ENCODE results near the gene SUGCT.
"Not testable (repeated sequence)": the region's sequence is repeated elsewhere in the genome, so short reads cannot be mapped to it uniquely, and the experiment has no call there.

The SUGCT gene

DNA sequence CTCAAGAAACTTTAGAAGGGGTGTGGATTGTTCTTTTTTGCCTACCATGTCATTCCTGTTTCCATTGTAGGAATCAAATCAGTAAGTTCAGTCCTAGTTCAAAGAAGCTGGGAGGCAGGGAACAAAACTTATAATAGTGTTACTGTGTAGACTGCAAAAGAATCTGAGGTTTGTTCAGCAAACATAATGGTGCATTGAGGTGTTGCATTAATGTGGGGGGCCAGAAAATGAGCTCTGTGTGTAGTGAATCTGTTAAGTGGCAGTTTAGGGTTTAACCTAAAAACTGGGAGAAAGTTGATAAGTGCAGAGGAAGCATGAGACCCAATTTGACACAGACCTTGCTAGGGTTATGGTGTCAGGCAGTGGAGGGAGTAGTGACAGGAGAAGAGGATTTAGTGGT, 197.7 kb downstream of the SUGCT start:
- no peak for DNase-seq

DNA sequence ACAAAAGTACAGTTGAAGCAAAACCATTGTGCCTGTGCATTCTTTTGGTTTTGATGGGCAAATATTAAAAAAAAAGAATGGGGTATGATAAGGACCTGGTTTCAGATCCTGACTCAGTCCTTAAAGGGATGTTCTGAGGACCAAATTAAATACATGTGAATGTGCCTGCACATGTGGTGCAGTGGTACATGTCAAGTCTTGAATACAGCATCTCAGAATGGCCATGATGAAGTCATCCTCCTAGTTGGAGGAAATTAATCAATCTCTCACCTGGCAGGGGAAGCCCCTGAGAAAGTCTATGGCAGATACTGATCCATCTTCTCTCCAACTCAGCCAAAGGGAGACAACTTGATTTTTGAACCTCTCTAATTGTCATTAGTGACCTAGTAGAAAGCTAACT, 207.0 kb downstream of the SUGCT start:
- no peak for DNase-seq

DNA sequence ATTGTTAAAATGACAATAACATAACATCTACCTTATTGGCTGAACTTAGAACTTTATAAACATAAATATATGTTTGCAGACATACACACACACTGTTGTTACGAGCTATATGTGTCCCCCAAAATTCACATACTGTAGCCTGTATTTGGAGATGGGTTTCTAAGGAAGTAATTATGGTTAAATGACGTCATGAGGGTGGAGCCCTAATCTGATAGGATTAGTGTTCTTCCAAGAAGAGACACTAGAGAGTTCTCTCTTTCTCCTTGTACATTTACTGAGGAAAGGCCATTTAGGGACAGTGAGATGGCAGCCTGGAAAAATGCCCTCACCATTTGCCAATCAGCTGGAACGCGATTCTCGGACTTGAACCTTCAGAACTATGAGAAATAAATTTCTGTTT, 211.7 kb downstream of the SUGCT start:
- DNase-seq, result no peak

DNA sequence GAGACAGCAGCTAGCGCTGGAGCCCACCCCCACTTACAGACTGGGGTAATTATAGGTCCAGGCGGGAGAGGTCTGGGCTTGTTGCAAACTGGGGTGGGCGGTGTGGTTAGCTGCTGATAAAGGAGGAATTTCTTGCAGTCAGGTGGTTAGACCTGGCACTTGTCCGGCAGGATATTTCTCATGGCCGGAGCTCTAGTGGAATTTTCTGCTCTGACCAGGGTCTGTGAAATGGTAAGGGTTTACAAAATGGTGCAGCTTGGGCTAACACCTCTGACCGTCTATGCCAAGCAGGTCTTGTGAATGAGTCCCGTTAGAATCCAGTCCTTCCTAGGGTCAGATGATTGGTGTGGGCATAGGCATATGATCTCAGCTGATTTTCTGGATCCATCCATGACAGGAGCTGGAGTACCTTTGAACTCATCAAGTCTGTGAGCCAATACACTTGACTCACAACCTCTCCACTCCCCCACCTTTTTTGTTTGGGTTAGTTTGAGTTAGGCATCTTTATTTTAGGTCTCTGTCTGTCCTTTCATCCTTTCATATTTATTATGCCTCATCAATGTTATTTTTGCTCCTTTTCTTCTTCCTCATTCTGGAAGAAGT, 213.4 kb downstream of the SUGCT start:
- DNase-seq, result no peak

DNA sequence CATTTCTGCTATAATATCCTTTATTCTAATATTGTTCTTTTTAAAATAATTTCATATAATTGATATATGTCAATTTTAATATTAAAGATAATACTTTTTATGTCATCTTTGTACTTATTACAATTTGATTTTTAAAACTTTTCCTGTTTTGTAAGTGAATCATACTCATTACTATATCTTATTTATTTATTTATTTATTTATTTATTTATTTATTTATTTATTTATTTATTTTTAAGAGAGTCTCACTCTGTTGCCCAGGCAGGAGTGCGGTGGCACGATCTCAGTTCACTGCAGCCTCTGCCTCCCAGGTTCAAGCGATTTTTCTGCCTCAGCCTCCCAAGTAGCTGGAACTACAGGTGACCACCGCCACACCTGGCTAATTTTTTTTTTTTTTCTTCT, 215.3 kb downstream of the SUGCT start:
- no peak for DNase-seq

DNA sequence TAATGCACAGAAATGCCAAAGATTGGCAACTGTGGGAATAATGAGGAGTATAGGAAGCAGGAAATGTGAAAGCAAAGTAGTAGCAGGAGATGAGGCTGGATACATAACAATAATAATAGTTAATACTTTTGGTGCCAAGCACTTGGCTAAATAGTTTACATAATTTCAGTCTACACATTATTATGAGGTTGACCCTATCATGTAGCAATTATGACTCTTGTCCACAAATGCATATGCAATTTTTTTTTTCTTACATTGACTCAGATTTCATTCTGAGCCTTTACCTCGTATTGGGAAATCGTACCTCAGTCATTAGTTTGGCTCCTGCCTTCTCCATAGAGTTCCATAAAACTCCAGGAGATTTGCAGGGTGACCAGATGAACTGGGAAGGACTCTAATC, 219.9 kb downstream of the SUGCT start:
- DNase-seq, result no peak

DNA sequence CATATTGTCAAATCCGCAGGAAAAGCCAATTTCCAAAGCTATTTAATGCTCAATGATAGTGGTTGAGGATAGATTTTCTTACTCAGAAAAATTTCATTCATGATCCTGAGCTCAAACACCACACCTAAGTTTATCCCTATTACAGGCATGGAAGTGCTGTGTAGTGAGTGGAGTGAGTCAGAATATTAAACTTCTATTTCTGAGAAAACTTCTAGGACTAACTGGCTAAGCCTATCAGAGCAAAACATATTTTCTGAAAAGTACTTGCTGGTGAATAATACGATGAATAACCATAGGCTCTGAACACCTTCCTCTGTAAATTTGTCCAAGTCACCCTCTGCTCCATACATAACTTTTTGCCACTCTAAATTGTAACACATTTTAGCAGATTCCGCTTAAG, 221.5 kb downstream of the SUGCT start:
- DNase-seq, result no peak

DNA sequence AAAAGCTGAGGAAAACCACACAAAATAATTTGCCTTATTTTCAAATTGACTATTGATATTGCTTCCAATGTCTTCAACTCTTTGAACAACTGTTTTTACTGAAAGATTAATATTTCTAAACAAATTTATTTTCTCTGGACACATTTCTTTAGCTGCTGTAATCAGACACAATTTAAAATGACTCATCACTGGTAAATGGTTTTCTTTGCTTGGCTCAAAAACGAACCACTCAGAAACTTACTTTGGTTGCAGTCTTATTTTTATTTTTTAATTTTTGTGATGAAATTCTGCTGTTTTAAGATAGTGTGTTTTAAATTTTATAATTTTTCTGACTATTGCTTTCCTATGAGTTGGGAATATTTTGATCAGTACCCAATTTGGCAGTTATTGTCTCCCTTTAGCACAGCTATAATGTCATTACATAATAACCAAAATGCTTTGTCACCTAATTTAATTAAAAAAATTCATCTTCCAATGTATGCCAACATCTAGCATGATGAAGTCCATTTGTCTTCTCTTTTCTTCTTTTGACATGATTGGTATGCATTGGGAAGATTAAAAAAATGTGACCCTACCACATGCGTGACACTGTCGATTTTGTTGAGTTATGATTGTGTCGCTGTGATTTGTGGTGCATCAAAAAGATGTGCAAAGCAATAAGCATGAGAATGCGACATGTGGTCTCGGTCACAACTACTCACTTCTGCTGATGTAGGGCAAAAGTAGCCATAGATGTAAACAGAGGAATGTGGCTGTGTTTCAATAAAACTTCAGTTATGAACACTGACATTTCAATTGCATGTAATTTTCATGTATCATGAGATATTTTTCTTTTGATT, 222.3 kb downstream of the SUGCT start:
- no peak for DNase-seq

DNA sequence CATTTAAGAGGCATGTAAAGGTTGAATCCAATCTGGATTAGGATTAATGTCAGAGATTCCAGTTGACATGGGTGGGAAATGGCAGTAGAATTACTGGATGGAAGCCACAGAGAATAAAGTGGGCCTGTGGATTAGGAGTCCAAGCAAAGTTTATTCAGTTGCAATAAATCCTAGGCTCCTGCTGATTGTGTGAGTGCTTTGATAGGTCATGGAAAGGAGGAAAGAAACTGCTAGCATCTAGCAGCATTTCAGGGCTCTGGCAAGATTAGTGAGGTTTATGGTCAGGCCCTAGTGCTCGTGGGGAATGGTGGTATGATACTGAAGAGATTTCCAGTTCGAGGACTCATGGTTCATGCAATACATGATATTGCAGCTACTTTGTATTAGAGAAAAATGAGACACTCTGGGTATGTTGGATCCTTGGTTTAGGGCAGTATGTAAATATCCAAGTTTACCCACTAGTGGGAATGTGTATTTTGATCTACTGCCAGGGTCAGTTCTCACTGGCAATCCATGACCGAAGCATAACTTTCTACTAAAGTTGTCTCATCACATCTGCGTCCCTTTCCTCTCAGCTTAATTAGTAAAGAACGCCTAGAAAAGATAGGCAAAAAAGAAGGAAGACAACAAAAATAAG, 235.0 kb downstream of the SUGCT start:
- no peak for DNase-seq

DNA sequence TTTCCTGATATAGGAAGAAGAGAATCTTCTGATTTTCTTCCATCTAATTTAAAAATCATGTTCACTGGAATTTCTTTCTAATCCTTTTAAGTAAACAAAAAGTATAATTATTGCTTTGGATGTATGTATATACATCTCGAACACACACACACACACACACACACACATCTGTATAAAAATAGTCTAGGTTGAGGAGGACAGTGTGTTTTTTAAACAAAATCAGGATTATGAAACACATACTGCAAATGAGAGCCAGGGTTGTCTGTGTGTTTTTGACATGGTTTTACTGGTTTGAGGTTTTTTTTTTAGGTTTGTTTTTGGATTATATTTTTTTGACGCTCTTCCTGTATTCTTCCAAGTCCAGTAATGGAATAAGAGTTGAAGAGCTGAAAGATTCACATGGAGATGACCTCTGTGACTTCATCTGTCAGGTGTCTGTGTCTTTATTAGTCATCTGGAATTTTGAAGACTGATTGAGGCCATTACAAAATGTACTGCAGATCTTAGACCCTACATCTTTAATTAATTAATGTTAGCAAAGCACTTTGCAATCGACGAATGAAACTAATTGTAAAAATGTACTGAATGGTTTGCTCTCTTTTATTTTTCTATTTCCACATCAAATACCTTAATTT, 237.1 kb downstream of the SUGCT start:
- DNase-seq, result no peak

DNA sequence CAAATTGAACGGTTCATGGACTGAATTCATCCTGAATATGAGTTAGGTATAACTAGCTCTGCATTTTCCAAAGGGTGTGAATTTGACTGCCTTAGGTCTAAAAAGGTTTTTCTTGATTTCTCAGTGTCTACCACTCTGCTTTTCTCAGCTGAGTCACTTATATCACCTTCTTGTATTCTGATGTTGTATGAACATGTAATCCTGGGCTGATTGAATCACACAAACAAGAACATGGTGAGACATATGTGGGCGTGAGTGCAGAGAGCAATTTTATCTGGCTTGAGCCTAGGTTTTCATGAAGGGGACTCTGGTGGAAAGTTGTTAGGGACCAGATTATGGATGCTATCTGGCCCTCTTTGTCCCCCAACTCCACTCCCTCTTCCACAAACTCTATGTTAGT, 239.8 kb downstream of the SUGCT start:
- DNase-seq, result no peak

DNA sequence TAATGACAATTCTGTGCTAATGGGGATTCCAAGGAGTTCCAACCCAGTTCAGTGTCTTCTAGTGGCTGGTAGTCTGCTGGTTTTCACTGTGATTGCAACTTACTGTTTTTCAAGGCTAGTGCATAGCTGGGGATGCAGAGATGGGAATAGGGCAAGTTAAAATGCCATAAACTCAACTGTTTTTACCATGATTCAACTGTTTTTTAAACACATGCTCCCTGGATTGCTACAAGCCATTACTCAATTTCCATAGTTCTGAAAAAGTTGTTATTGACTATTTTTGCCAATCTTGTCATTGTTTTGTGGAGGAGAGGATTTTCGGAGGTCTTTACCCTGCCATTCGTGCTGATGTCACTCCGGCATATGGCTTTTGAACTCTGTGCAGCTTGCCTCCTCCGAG, 245.3 kb downstream of the SUGCT start:
- DNase-seq, result no peak

DNA sequence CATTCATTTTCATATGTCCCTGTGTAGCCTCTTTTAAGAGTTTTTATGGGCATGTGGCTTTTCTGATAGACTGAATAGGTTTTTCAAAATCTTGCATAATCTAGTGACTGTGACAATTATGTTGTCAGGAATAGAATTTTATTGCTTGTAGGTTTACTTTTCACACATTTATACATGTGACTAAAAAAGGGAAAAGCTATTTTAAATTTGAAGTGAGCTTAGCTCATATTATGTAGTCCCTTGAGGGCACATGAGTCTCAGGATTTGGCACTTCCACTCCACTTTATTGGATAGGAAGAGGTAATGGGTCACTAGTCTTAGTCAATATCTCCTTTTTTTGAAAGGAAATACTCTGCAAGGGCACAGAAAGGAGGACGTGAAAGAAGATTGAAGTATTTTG, 247.3 kb downstream of the SUGCT start:
- no peak for DNase-seq

DNA sequence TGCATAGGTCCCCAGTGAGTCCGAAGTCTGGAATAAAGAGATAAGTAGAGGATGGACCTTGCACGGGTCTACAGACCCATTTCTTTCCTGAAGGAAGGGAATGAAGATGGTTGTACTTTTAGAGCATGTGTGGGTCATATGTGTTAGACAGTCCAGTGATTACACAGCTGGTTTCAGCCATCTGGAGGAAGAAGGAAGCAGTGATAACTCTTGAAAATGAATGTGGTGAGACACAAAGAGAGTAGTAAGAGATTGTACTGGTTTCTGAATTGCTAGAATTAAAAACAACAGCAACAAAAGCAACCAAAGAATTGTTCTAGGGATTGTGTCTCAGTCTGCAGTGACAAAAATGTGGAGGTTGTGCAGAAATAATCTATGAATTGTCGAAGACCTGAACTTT, 258.9 kb downstream of the SUGCT start:
- DNase-seq, result no peak

DNA sequence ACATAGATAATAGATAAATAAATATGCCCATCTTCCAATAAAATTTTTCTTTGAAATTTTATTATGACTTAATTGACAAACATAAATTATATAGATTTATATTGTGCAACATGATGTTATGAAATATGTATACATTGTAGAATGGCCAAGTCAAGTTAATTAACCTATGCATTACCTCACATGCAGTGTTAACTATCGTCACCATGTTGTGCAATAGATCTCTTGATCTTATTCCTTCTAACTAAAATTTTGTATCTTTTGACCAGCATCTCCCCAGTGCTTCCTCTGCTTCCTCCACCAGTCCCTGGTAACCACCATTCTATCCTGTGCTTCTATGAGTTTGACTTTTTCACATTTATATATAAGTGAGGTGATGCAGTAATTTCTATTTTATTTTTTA, 259.6 kb downstream of the SUGCT start:
- no peak for DNase-seq

DNA sequence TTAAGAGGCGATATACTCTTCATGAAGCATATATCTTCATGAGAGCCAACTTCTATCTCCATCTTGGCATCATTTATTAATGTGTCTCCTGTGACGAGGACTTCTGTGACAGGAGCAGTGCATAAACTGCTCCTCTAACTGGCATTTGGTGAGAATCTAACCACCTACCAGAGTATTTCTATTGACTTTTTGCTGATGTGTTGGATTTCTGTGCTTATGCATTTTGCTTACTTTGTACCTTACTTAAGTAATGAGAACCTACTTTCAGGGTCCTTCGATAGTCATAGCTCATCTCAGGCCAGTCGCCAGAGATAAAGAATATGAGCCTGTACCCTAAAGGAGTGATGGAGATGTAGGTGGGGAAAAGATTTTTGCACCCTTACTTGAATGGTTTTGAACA, 265.7 kb downstream of the SUGCT start:
- no peak for DNase-seq

DNA sequence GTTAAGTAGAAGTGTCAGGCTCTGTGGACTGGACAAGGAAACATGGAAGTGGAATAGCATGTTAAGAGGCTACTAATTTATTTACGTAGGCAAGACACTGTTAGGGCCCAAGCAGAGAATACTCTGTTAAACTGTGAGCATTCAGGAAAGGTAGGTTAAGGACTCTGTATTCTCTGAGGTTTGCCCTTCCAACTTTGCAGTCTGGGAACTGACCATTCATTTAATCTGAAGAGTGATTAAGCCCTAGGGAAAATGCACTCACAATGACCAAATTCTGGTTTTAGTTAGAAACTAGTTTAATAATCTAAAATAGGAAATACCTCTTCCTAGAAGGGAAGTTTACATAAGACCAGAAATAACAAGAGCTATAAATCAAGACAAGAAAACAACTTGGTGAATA, 266.6 kb downstream of the SUGCT start:
- no peak for DNase-seq

DNA sequence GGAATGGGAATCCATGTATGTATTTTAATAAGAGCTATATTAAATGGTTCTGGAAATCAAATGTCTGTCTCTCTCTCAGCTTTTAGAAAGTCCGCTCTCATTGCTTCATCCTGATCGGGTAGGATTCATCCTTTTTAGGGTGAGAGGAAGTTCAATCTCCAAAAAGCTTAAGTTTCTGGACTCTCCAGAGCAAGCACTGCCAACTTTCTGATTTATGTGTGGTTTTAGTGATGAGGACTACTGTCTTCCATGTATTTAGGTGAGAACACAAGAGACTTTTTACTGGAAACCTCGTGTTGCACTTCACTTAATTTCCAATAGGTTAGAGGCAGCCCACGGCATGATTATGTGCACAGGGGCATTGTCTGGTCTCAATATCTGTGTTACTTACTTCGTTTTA, 267.9 kb downstream of the SUGCT start:
- no peak for DNase-seq

DNA sequence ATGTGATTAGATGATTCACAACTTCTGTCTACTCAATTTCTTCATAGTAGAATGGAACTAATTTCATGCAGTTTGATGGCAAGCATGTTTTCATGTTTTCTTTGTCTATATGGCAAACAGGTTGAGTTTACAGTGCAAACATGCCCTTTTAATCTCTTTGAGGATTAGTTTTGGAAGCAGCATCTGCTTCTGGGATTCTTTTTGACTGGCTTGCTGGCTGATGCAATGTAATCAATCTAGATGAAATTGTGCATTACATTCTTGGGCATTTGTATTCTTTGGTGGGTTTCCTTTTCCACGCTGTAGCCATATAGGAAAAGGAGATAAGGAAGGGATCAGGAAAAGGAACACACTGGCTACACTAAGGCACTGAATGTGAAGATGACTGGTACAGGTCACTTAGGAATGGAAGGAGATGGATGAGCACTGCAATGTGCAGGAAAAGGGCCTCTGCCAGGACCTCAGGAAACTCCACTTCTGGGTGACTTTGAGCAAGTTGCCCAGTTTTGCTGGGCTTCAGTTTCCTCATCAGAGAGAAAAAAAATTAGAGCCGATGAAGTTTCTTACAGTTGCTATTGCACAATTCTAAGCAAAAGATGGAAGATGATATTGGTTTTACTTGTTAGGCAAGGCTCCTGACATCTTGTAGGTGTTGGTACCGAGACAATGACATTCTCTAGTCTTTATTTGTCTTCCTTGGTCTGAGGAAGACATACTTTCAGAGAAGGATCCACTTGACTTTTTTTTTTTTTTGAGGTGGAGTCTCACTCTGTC, 269.1 kb downstream of the SUGCT start:
- DNase-seq, result no peak

DNA sequence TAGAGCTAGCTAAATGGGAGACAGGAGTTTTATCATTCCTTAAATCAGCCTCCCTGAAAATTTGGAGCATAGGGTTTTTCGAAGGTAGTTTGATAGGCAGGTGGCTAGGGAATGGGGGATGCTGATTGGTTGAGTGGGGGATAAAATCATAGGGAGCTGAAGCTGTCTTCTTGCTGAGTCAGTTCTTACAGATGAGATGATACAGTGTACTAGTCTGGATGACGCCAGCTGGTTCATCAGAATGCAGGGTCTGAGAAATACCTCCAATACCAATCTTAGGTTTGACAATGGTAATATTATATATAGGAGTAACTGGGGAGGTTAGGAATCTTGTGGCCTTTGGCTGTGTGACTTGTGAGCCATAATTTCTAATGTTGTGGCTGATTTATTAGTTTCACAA, 271.2 kb downstream of the SUGCT start:
- DNase-seq, result no peak

DNA sequence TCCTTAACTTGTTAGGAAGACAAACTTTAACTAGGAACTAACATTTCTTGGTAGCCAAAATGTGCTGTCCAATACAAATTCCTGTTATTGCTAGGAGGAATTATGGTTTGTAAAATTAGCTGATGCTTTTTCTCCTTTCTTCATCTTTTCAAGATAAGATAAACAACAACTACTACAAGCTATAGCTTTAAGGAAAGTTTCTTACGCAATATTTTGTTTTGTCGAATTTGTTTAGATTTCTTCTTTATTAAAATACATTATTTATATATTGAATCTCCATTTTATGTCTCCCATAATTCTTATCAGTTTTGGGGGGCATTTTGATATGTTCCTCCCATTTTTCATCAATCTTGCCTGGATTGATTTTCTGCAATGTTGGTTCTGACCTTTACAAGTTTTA, 277.5 kb downstream of the SUGCT start:
- DNase-seq, result no peak

DNA sequence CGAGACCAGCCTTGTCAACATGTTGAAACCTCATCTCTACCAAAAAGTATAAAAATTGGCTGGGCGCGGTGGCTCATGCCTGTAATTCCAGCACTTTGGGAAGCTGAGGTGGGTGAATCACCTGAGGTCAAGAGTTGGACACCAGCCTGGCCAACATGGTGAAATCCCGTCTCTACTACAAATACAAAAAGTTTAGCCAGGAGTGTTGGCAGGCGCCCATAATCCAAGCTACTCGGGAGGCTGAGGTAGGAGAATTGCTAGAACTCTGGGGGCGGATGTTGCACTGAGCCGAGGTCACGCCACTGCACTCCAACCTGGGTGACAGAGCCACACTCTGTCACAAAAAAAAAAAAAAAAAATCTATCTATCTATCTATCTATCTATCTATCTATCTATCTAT, 279.9 kb downstream of the SUGCT start:
- DNase-seq, result not testable (repeated sequence)

DNA sequence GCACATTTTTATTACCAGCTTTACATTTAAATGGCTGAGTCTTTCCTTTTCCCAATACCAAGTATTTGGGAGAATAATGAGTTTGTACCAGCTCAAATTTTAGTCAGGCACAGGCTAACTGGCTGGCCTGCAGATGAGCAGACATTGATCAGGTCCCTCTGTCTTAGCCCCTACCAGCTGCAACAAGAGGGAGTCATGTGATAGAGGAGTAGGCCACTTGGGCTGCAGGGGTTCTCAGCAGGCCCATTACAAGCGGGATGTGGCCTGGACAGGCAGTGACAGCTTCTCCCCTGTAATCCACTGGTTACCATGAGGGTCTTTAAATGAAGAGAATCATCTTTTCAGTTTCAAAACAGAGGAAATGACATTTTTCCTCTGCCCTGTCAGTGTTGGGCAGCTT, 283.6 kb downstream of the SUGCT start:
- DNase-seq, result no peak

All from stimulated activated naive CD4-positive, alpha-beta T cell treated with Interleukin-2 at 50 U/mL for 16 hours (primary cell).